ENCODE data around the gene LINGO3.
A peak's percentile ranks its signal among the peaks of the same experiment; 100 is the strongest.

LINGO3 gene

DNA sequence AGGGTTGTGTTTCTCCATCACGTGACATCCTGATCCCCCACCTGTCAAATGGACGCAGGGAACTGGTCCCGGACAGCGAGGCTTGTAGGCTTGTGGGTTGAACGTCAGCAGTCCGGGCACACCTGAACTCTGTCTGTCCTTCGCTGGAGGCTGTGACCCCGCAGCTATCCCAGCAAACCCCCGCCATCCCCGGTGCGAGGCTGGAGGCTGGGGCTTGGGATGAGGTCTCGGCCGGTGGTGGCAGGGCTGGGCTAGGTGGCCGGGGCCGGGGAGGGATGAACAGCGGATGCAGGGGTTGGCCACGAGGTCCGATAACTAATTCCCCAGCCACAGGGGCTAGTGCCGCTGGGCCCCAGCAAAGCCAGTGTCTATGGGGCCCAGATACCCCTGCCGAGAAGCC is 11.6 kb upstream of the LINGO3 start:
- Histone ChIP-seq H3K36me3 (ENCODE audit: insufficient read depth, insufficient read length, low read length) (peaks cover 36% of the 10 kb centered on the region), H3K27me3 (ENCODE audit: insufficient read depth, insufficient read length) (no peaks in the 10 kb centered on the region), H3K4me1 (ENCODE audit: insufficient read depth, insufficient read length) (peaks cover 13% of the 10 kb centered on the region), H3K9me3 (ENCODE audit: insufficient read depth, low read length) (peaks cover 11% of the 10 kb centered on the region), H3K9ac (ENCODE audit: insufficient read length, low read depth) (peak overlapping the region; percentile 21), H3K4me3 (ENCODE audit: insufficient read length, low read depth) (no peak overlapping the region)
- TF ChIP-seq ZNF274 (IDR thresholded peaks at IDR 0.05; ENCODE audit: low read depth, low read length), result no peak
- TF ChIP-seq SUZ12 (IDR thresholded peaks at IDR 0.05; ENCODE audit: extremely low read depth, insufficient read depth, insufficient read length), result no peak
- TF ChIP-seq YY1 (IDR thresholded peaks at IDR 0.05; ENCODE audit: insufficient read depth, insufficient read length), result no peak
- DNase-seq (ENCODE audit: low read depth, low spot score), result no peak

DNA sequence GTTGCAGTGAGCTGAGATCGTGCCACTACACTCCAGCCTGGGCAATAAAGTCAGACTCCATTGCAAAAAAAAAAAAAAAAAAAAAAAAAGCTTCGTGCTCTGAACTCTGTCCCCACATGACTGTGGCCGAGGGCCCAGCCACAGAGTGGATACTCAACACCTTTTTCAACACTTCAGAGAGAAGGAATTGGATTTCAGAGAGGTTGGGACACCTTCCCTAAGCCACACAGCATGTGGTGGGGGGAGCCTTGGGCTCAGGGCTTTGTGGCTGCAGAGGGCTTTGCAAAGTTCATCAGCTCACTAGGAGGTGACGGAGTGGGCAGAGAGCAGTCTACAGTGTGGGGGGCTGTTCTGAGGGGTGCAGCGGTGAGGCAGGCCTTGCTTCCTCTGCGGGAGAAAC is 11.0 kb upstream of the LINGO3 start:
- H3K9me3 ChIP-seq (ENCODE audit: insufficient read depth, low read length), result peaks cover 17% of the 10 kb centered on the region
- no peak for TF ChIP-seq ZNF274 (IDR thresholded peaks at IDR 0.05; ENCODE audit: low read depth, low read length)
- TF ChIP-seq YY1 (IDR thresholded peaks at IDR 0.05; ENCODE audit: insufficient read depth, insufficient read length), result no peak
- TF ChIP-seq SUZ12 (IDR thresholded peaks at IDR 0.05; ENCODE audit: extremely low read depth, insufficient read depth, insufficient read length), result no peak
- H3K4me1 ChIP-seq (ENCODE audit: insufficient read depth, insufficient read length), result peaks cover 13% of the 10 kb centered on the region
- H3K36me3 ChIP-seq (ENCODE audit: insufficient read depth, insufficient read length, low read length), result peaks cover 30% of the 10 kb centered on the region
- DNase-seq (ENCODE audit: low read depth, low spot score), result no peak
- no peaks in the 10 kb centered on the region for H3K27me3 ChIP-seq (ENCODE audit: insufficient read depth, insufficient read length)
- no peak overlapping the region for H3K9ac ChIP-seq (ENCODE audit: insufficient read length, low read depth)
- no peak overlapping the region for H3K4me3 ChIP-seq (ENCODE audit: insufficient read length, low read depth)

GRCh38 chr19:2317756-2318155 is 9.8 kb upstream of the LINGO3 start:
- Histone ChIP-seq H3K36me3 (ENCODE audit: insufficient read depth, insufficient read length, low read length) (peaks cover 21% of the 10 kb centered on the region), H3K27me3 (ENCODE audit: insufficient read depth, insufficient read length) (no peaks in the 10 kb centered on the region), H3K4me3 (ENCODE audit: insufficient read length, low read depth) (no peak overlapping the region), H3K9ac (ENCODE audit: insufficient read length, low read depth) (no peak overlapping the region), H3K4me1 (ENCODE audit: insufficient read depth, insufficient read length) (peaks cover 13% of the 10 kb centered on the region), H3K9me3 (ENCODE audit: insufficient read depth, low read length) (peaks cover 17% of the 10 kb centered on the region)
- no peak for DNase-seq (ENCODE audit: low read depth, low spot score)
- TF ChIP-seq ZNF274 (IDR thresholded peaks at IDR 0.05; ENCODE audit: low read depth, low read length) (no peak), YY1 (IDR thresholded peaks at IDR 0.05; ENCODE audit: insufficient read depth, insufficient read length) (no peak), SUZ12 (IDR thresholded peaks at IDR 0.05; ENCODE audit: extremely low read depth, insufficient read depth, insufficient read length) (no peak)

GRCh38 chr19:2317300-2317699 is 9.3 kb upstream of the LINGO3 start:
- no peak for TF ChIP-seq ZNF274 (IDR thresholded peaks at IDR 0.05; ENCODE audit: low read depth, low read length)
- no peak for TF ChIP-seq SUZ12 (IDR thresholded peaks at IDR 0.05; ENCODE audit: extremely low read depth, insufficient read depth, insufficient read length)
- no peak for TF ChIP-seq YY1 (IDR thresholded peaks at IDR 0.05; ENCODE audit: insufficient read depth, insufficient read length)
- Histone ChIP-seq H3K9me3 (ENCODE audit: insufficient read depth, low read length) (peaks cover 17% of the 10 kb centered on the region), H3K4me1 (ENCODE audit: insufficient read depth, insufficient read length) (peaks cover 13% of the 10 kb centered on the region), H3K9ac (ENCODE audit: insufficient read length, low read depth) (no peak overlapping the region), H3K36me3 (ENCODE audit: insufficient read depth, insufficient read length, low read length) (peaks cover 16% of the 10 kb centered on the region), H3K27me3 (ENCODE audit: insufficient read depth, insufficient read length) (no peaks in the 10 kb centered on the region), H3K4me3 (ENCODE audit: insufficient read length, low read depth) (no peak overlapping the region)
- no peak for DNase-seq (ENCODE audit: low read depth, low spot score)

DNA sequence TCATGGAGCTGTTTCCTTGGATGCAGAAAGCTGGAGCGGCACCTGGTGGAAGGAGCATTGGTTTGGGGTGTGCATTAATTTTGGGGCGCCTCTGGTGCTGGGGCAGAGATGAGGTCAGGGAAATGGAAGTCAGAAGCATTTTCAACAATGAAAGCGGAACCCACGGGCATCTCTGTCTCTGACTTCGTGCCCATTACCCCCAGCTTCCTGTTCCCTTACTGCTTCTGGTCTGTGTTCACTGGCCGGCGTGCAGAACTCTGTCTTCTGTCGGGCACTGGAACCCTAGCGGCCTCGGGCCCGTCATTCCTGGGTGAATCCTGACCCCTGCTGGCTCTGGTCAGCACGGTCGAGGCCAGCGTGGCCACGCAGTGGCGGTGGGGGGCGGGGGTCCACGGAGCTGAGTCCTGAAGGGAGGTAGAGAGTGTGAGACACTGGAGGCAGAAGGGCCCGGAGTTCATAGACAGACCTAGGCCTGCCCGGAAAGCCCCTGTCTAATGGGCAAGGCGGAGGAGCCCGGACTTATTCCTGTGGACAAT is 7.9 kb upstream of the LINGO3 start:
- no peaks in the 10 kb centered on the region for H3K27me3 ChIP-seq (ENCODE audit: insufficient read depth, insufficient read length)
- peaks cover 17% of the 10 kb centered on the region for H3K9me3 ChIP-seq (ENCODE audit: insufficient read depth, low read length)
- H3K4me1 ChIP-seq (ENCODE audit: insufficient read depth, insufficient read length), result peaks cover 13% of the 10 kb centered on the region
- DNase-seq (ENCODE audit: low read depth, low spot score), result peak; percentile 39
- no peak overlapping the region for H3K4me3 ChIP-seq (ENCODE audit: insufficient read length, low read depth)
- peaks cover 4% of the 10 kb centered on the region for H3K36me3 ChIP-seq (ENCODE audit: insufficient read depth, insufficient read length, low read length)
- H3K9ac ChIP-seq (ENCODE audit: insufficient read length, low read depth), result no peak overlapping the region
- no peak for TF ChIP-seq YY1 (IDR thresholded peaks at IDR 0.05; ENCODE audit: insufficient read depth, insufficient read length)

DNA sequence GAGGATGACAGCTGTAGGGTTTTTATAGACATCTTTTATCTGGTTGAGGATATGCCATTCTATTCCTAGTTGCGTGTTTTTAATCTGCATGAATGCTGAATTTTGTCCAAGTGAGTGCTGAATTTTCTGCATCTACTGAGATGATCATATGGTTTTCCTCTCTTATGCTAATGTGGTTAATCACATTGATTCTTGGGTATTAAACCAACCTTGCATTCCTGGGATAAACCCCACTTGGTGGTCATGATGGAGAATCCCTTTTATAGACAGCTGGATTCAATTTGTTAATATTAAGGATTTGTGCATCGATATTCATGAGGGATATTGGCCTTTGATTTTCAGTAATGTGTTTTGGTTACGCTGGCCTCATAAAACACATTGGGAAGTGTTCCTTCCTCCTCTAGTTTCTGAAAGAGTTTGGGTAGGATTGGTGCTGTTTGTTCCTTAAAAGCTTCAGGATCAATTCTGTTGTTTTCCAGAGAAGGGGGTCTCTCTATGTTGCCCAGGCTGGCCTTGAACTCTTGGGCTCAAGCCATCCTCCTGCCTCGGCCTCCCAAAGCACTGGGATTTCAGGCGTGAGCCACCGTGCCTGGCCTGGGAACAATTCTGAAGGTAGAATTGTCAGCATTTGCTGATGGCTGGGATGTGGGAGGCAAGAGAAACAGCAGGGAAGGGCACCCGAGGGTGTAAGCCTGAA is 7.3 kb upstream of the LINGO3 start:
- peaks cover 17% of the 10 kb centered on the region for H3K9me3 ChIP-seq (ENCODE audit: insufficient read depth, low read length)
- no peaks in the 10 kb centered on the region for H3K36me3 ChIP-seq (ENCODE audit: insufficient read depth, insufficient read length, low read length)
- no peak for DNase-seq (ENCODE audit: low read depth, low spot score)
- no peak overlapping the region for H3K9ac ChIP-seq (ENCODE audit: insufficient read length, low read depth)
- H3K4me1 ChIP-seq (ENCODE audit: insufficient read depth, insufficient read length), result peaks cover 13% of the 10 kb centered on the region
- H3K27me3 ChIP-seq (ENCODE audit: insufficient read depth, insufficient read length), result no peaks in the 10 kb centered on the region
- H3K4me3 ChIP-seq (ENCODE audit: insufficient read length, low read depth), result no peak overlapping the region
- no peak for TF ChIP-seq YY1 (IDR thresholded peaks at IDR 0.05; ENCODE audit: insufficient read depth, insufficient read length)
- no peak for TF ChIP-seq SUZ12 (IDR thresholded peaks at IDR 0.05; ENCODE audit: extremely low read depth, insufficient read depth, insufficient read length)
- TF ChIP-seq ZNF274 (IDR thresholded peaks at IDR 0.05; ENCODE audit: low read depth, low read length), result no peak

GRCh38 chr19:2312820-2313501 is 5.0 kb upstream of the LINGO3 start:
- TF ChIP-seq ZNF274 (IDR thresholded peaks at IDR 0.05; ENCODE audit: low read depth, low read length), result no peak
- no peak for TF ChIP-seq SUZ12 (IDR thresholded peaks at IDR 0.05; ENCODE audit: extremely low read depth, insufficient read depth, insufficient read length)
- no peak for TF ChIP-seq YY1 (IDR thresholded peaks at IDR 0.05; ENCODE audit: insufficient read depth, insufficient read length)
- Histone ChIP-seq H3K9me3 (ENCODE audit: insufficient read depth, low read length) (peaks cover 17% of the 10 kb centered on the region), H3K27me3 (ENCODE audit: insufficient read depth, insufficient read length) (peaks cover 6% of the 10 kb centered on the region), H3K4me3 (ENCODE audit: insufficient read length, low read depth) (no peak overlapping the region), H3K36me3 (ENCODE audit: insufficient read depth, insufficient read length, low read length) (no peaks in the 10 kb centered on the region), H3K9ac (ENCODE audit: insufficient read length, low read depth) (no peak overlapping the region), H3K4me1 (ENCODE audit: insufficient read depth, insufficient read length) (peaks cover 15% of the 10 kb centered on the region)
- no peak for DNase-seq (ENCODE audit: low read depth, low spot score)

Data from NT2/D1 (cell line).